ENCODE data around the gene KRTAP10-1. TPM values are rescaled to one million over a fixed set of nuclear protein-coding genes. Genes with fewer than 3 reads are reported as not detected.

KRTAP10-1 gene
- total RNA-seq, 1 donor from 2014 or later, result not detected

DNA sequence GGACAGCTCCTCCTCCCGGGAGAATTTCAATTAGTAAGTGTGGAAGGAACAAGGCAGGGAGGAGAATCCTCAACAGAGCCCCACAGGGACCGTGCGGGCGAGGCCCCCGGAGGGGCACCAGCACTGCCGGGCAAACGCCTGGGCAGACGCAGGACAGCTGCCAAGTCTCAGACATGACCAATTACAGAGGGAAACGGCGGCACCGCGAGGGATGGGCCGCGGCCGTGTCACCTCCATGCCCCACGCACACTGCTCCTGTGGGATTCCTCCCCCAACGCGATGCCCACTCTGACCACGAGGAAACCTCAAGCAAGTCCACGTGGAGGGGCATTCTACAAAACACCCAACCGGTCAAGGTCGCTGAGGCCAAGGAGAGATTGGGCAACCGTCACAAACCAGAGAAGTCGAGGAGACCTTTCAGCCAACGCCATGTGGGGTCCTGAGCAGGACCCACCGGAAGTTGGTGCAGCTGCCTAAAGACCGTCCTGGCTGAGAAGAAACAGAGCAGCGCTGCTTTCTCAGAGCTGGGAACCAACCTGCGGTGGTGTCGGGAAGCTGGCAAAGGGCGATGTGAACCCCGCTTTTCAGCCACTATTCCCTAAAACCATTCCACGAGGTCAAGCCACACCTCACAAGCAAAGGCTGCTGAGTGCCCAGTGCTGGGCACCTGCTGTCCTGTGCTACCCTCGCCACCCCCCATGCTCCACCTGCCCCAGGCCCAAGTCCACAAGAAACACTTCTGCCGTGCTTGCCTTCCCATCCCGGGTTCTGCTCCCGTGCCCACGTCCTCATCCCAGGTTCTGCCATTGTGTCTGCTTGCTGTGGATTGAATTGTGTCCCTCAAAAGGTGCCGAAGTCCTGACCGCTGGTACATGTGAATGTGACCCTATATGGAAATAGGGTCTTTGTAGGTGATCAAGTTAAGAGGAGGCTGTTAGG lies 32.1 kb upstream of the KRTAP10-1 start:
- TF ChIP-seq, protein P1, sequence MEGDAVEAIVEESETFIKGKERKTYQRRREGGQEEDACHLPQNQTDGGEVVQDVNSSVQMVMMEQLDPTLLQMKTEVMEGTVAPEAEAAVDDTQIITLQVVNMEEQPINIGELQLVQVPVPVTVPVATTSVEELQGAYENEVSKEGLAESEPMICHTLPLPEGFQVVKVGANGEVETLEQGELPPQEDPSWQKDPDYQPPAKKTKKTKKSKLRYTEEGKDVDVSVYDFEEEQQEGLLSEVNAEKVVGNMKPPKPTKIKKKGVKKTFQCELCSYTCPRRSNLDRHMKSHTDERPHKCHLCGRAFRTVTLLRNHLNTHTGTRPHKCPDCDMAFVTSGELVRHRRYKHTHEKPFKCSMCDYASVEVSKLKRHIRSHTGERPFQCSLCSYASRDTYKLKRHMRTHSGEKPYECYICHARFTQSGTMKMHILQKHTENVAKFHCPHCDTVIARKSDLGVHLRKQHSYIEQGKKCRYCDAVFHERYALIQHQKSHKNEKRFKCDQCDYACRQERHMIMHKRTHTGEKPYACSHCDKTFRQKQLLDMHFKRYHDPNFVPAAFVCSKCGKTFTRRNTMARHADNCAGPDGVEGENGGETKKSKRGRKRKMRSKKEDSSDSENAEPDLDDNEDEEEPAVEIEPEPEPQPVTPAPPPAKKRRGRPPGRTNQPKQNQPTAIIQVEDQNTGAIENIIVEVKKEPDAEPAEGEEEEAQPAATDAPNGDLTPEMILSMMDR (conservative IDR thresholded peaks at IDR 0.05), result no peak
- H3K4me1 Mint-ChIP-seq (ENCODE audit: unreplicated experiment), result no peaks in the 10 kb centered on the region

DNA sequence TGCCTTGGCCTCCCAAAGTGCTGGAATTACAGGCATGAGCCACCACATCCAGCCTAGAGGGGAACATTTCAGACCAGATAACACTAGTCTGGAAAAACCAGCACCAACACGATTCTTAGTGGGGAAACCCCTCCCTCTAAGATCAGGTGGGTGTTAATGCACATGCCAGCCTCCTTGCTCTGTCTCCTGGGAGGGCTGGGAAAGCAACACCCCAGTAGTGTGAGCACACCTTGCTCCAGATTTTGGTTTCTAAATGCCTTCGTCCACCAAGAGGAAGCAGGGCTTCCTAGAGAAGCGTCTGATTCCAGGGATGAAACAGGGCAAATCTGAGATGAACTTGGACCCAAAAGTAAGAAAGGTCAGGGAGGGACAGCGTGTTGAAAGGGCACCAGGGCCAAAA lies 31.3 kb upstream of the KRTAP10-1 start:
- Mint-ChIP-seq H3K36me3 (no peaks in the 10 kb centered on the region), H3K27me3 (peaks cover 3% of the 10 kb centered on the region), H3K27ac (no peak overlapping the region), H3K9me3 (peaks cover 5% of the 10 kb centered on the region), H3K4me1 (ENCODE audit: unreplicated experiment) (no peaks in the 10 kb centered on the region), H3K4me3 (no peak overlapping the region)
- TF ChIP-seq, protein P1 (conservative IDR thresholded peaks at IDR 0.05), result no peak
- DNase-seq (ENCODE audit: extremely low spot score, unreplicated experiment), result no peak

More for the DNA sequence above, 32.1 kb upstream of the KRTAP10-1 start:
- Mint-ChIP-seq H3K9me3 (peaks cover 5% of the 10 kb centered on the region), H3K27ac (no peak overlapping the region), H3K36me3 (no peaks in the 10 kb centered on the region), H3K4me3 (no peak overlapping the region), H3K27me3 (peaks cover 3% of the 10 kb centered on the region)
- no peak for DNase-seq (ENCODE audit: extremely low spot score, unreplicated experiment)

DNA sequence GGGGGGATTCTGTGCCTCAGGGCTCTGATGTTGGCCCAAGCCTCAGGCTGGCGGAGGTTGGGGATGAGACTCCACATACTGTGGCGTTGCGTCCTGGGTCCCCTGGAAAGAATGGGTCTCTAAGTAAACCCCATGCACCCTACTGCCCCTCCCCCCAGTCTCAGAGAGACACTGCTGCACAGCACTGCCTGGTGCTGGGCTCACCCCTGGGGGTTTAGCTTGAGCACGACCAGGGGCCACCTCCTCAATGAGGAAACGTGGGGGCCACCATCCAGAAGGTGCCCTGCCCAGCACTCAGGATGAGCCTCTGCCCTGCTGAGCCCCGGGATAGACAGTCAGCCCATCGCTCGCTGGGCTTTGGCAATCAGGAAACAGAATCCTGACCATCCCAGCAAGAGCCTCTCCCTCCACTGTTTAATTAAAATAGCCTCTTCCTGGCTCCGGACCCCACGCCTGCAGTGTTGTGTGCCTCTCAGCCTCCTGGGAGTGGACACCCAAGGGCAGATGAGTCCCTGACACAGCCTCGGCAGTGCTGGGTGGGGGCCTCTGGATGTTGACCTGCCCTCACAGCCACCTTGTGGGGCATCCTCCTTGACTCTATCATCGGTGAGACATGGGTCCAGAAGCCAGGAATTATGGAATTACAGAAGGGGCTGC lies 30.0 kb upstream of the KRTAP10-1 start:
- H3K27me3 Mint-ChIP-seq, result peaks cover 3% of the 10 kb centered on the region
- H3K36me3 Mint-ChIP-seq, result no peaks in the 10 kb centered on the region
- no peaks in the 10 kb centered on the region for H3K4me1 Mint-ChIP-seq (ENCODE audit: unreplicated experiment)
- no peak for DNase-seq (ENCODE audit: extremely low spot score, unreplicated experiment)
- H3K9me3 Mint-ChIP-seq, result peaks cover 5% of the 10 kb centered on the region
- no peak overlapping the region for H3K4me3 Mint-ChIP-seq
- TF ChIP-seq, protein P1 (conservative IDR thresholded peaks at IDR 0.05), result no peak
- H3K27ac Mint-ChIP-seq, result no peak overlapping the region

DNA sequence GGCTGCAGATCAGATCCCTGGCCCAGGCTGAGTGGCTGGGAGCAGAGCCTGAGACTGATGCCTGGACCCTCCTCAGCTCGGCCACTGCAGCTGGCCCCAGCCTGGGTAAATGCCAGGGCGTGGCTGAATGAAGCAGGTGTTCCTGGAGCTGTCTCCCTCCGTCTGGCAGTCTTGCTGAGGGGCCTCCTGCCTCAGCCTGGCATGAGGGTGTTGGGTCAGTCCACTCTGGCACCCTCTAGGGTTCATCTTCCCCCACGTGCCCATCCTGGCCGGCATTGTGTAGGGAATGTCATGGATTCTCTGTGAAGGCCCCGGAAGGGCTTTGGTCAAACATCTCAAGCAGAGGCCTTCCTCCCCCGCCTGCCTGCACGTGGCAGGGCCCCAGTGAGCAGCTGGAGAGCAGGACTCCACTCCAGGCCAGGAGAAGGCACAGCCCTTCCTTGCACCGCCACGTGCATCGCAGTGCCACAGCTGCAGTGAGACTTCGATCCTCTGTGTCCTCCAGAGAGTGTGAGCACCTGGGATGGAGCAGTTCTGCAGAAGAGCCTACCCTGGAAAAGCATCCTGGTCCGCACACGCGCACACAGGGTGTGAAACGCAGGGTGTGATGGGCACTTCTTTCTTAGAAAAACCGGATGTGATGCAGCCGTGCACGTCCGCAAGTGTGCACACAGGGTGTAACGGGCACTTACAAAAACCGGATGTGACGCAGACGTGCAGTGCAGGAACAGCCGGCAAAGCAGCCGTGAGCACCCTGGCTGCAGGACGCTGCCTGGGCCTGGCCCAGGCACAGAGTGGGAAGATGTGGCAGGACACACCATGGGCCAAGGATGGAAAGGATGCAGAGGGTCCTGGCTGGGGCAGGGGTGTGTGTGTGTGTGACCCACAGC lies 28.9 kb upstream of the KRTAP10-1 start:
- H3K4me3 Mint-ChIP-seq, result no peak overlapping the region
- H3K36me3 Mint-ChIP-seq, result no peaks in the 10 kb centered on the region
- H3K27me3 Mint-ChIP-seq, result peaks cover 3% of the 10 kb centered on the region
- no peak for DNase-seq (ENCODE audit: extremely low spot score, unreplicated experiment)
- H3K9me3 Mint-ChIP-seq, result peaks cover 5% of the 10 kb centered on the region
- H3K27ac Mint-ChIP-seq, result no peak overlapping the region
- TF ChIP-seq, protein P1 (conservative IDR thresholded peaks at IDR 0.05), result no peak
- no peaks in the 10 kb centered on the region for H3K4me1 Mint-ChIP-seq (ENCODE audit: unreplicated experiment)

DNA sequence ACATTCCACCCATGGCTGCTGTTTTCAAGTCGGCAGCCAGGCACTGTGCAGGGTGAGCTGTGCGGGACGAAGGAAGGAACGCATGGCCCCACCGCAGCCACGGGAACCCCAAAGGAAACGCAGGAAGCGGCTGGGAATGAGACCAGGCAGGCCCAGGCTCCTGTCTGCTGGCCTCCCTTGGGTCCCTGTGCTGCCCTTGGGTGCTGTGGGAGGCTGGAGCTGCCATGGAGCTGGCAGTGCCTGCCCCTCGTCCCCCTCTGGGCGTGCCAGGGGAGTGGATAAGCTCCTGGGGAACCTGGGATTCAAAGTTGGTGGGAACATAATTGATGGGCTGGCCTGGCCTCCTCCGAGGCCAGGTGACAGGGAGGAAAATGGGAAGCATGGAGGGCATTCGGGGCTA lies 28.3 kb upstream of the KRTAP10-1 start:
- no peak overlapping the region for H3K4me3 Mint-ChIP-seq

More for the DNA sequence above, 28.3 kb upstream of the KRTAP10-1 start:
- no peak overlapping the region for H3K27ac Mint-ChIP-seq
- H3K9me3 Mint-ChIP-seq, result peaks cover 5% of the 10 kb centered on the region
- no peak for DNase-seq (ENCODE audit: extremely low spot score, unreplicated experiment)
- no peaks in the 10 kb centered on the region for H3K4me1 Mint-ChIP-seq (ENCODE audit: unreplicated experiment)
- TF ChIP-seq, protein P1 (conservative IDR thresholded peaks at IDR 0.05), result no peak
- no peaks in the 10 kb centered on the region for H3K36me3 Mint-ChIP-seq
- H3K27me3 Mint-ChIP-seq, result peaks cover 3% of the 10 kb centered on the region

Measured in type B pancreatic cell (in vitro differentiated cells).